B cell (primary cell): ENCODE measurements around the gene KLF16. TPM values are rescaled to one million over a fixed set of nuclear protein-coding genes. Genes with fewer than 3 reads are reported as not detected.

Experiments
- ATAC-seq: fragments of 200-7000 bp; cut with Tn5 transposase; one replicate; pipeline ENCODE4 v1.10.0; 2021; ENCODE audit warnings: low read depth, mild to moderate bottlenecking, moderate number of reproducible peaks, moderate library complexity
- CTCF ChIA-PET: fragments of 350-600 bp; sonication (Branson Sonifier 250); formaldehyde crosslinking; loops from one replicate; lab custom pipeline; 2021; ENCODE audit warnings: antibody characterized with exemption, inconsistent platforms; lab: Charles Lee
- POLR2A ChIA-PET: fragments of 350-600 bp; sonication (Branson Sonifier 250); formaldehyde crosslinking; loops from one replicate; lab custom pipeline; 2021; ENCODE audit warnings: antibody characterized with exemption; lab: Charles Lee
- DNase-seq: peaks from one replicate; pipeline ENCODE4 v3.0.0; 2013
- H2AFZ ChIP-seq: 2 replicates; pipeline ENCODE4 v1.6.1; 2012; ENCODE audit warnings: mild to moderate bottlenecking, low read depth, low read length; ENCODE audit not compliant: insufficient read depth, poor library complexity, severe bottlenecking
- H3K27ac ChIP-seq, 2 donors: 1 replicate in 1 of 2; 2 replicates in 1 of 2; pipeline ENCODE4 v1.5.1; 2012 to 2013; ENCODE audit warnings: low read length in 2 of 2, mild to moderate bottlenecking in 2 of 2, moderate library complexity in 1 of 2
- H3K27me3 ChIP-seq, 4 experiments: fragments of 200-600 bp in 1 of 4; sonication (generic) in 1 of 4; replicated peaks in 1 of 4; 1 replicate in 2 of 4; 2 replicates in 2 of 4; pipeline versions ENCODE4 v1.6.1 to v1.7.0; 2013 to 2016; ENCODE audit warnings: low read length in 3 of 4, mild to moderate bottlenecking in 2 of 4, mixed read lengths in 1 of 4, moderate library complexity in 1 of 4; ENCODE audit not compliant: insufficient read depth in 4 of 4, control insufficient read depth in 3 of 4; ENCODE audit errors: control extremely low read depth in 1 of 4
- H3K36me3 ChIP-seq, 2 experiments: replicated peaks in 1 of 2; 1 replicate in 1 of 2; 2 replicates in 1 of 2; pipeline versions ENCODE4 v1.6.1 to v1.7.1; 2013; ENCODE audit warnings: low read length in 1 of 2; ENCODE audit not compliant: insufficient read depth in 2 of 2, control insufficient read depth in 1 of 2; ENCODE audit errors: control extremely low read depth in 1 of 2, extremely low read depth in 1 of 2
- H3K4me1 ChIP-seq, 2 donors: fragments of 200-600 bp in 1 of 2; sonication (generic) in 1 of 2; 1 replicate in 1 of 2; 2 replicates in 1 of 2; pipeline versions ENCODE4 v1.5.1 to v1.6.1; 2013 to 2017; ENCODE audit warnings: low read length in 2 of 2; ENCODE audit not compliant: control insufficient read depth in 2 of 2, insufficient read depth in 2 of 2
- H3K4me2 ChIP-seq: replicated peaks from 2 replicates; pipeline ENCODE3; 2012; ENCODE audit warnings: mild to moderate bottlenecking, low read depth, low read length; ENCODE audit not compliant: poor library complexity, severe bottlenecking
- H3K4me3 ChIP-seq, 5 experiments: fragments of 200-600 bp in 1 of 5; sonication (generic) in 1 of 5; 1 replicate in 3 of 5; 2 replicates in 2 of 5; pipeline versions ENCODE4 v1.5.1 to v1.7.0; 2011 to 2016; ENCODE audit warnings: low read length in 4 of 5, mild to moderate bottlenecking in 4 of 5, low read depth in 2 of 5, control low read depth in 1 of 5, moderate library complexity in 1 of 5; ENCODE audit not compliant: insufficient read depth in 1 of 5; ENCODE audit errors: control extremely low read depth in 1 of 5, extremely low read depth in 1 of 5
- H3K79me2 ChIP-seq: fragments of 200-600 bp; sonication (generic); one replicate; pipeline ENCODE4 v1.6.0; 2016; ENCODE audit warnings: low read length; ENCODE audit not compliant: control insufficient read depth, insufficient read depth
- H3K9ac ChIP-seq: fragments of 200-600 bp; sonication (generic); 2 replicates; pipeline ENCODE4 v1.6.1; 2017; ENCODE audit warnings: mild to moderate bottlenecking, low read length, moderate library complexity
- H3K9me3 ChIP-seq, 3 donors: one replicate each; pipeline versions ENCODE4 v1.6.1 to v1.7.1; 2013; ENCODE audit warnings: low read length in 2 of 3; ENCODE audit not compliant: control insufficient read depth in 2 of 3, insufficient read depth in 1 of 3; ENCODE audit errors: control extremely low read depth in 1 of 3
- H4K20me1 ChIP-seq: 2 replicates; pipeline ENCODE4 v1.6.0; 2012; ENCODE audit warnings: mild to moderate bottlenecking, low read length; ENCODE audit not compliant: insufficient read depth, control insufficient read depth, poor library complexity, severe bottlenecking
- H3K27ac Mint-ChIP-seq: one replicate; pipeline ENCODE4 v1.8.0; 2021; ENCODE audit warnings: mixed read lengths
- H3K27me3 Mint-ChIP-seq: one replicate; pipeline ENCODE4 v1.8.0; 2021; ENCODE audit warnings: mixed read lengths
- H3K4me1 Mint-ChIP-seq: one replicate; pipeline ENCODE4 v1.8.0; 2021; ENCODE audit warnings: mixed read lengths
- H3K4me3 Mint-ChIP-seq: one replicate; pipeline ENCODE4 v1.8.0; 2021; ENCODE audit warnings: mixed read lengths
- H3K9me3 Mint-ChIP-seq: one replicate; pipeline ENCODE4 v1.8.0; 2022; ENCODE audit warnings: mixed read lengths; ENCODE audit not compliant: insufficient read depth
- CTCF ChIP-seq: fragments of 200-600 bp; IDR thresholded peaks from one replicate; pipeline ENCODE4 v1.8.0; 2022; ENCODE audit warnings: antibody characterized with exemption, mild to moderate bottlenecking
- EZH2 ChIP-seq: IDR thresholded peaks from 2 replicates; pipeline ENCODE4 v1.6.1; 2012; ENCODE audit warnings: borderline replicate concordance, low read depth, mild to moderate bottlenecking, moderate library complexity, low read length; ENCODE audit not compliant: insufficient read depth, poor library complexity, severe bottlenecking
- WGBS: methylation state at CpG from one replicate; pipeline ENCODE4 v1.1.5; 2013; ENCODE audit warnings: missing lambda C conversion rate; ENCODE audit not compliant: insufficient coverage; 5-methylcytosine and 5-hydroxymethylcytosine counted together
- intact Hi-C: fragments of 100-400 bp; cut with micrococcal nuclease; formaldehyde crosslinking; loops from one replicate; pipeline ENCODE4 v1.10.0; 2022
- polyA plus RNA-seq: library from polyadenylated mRNA; depleted of rRNA; stranded (reverse); fragments of >200 nt; gene quantifications from 2 replicates; pipeline ENCODE4 v1.2.3, GENCODE V29; 2012
- total RNA-seq, 2 donors: library from RNA; stranded (reverse); fragments of 120-200 nt in 1 of 2; gene quantifications; 1 replicate in 1 of 2; 2 replicates in 1 of 2; pipeline versions ENCODE4 v1.2.3 to v1.2.4, GENCODE V29; 2013 to 2022

The KLF16 gene
- total and polyA plus RNA-seq, 2 donors (not counting 1 experiment from before 2014, with no cell fraction given), result 29.7 to 49.0 TPM

- H3K27me3 Mint-ChIP-seq, result no peaks in the 10 kb centered on the region
- H3K79me2 ChIP-seq, result no peaks in the 10 kb centered on the region
- H3K9ac ChIP-seq, result no peak overlapping the region
- no peak overlapping the region for H2AFZ ChIP-seq
- no peaks in the 10 kb centered on the region for H4K20me1 ChIP-seq
- H3K36me3 ChIP-seq, result no peaks in the 10 kb centered on the region
- DNase-seq (no peak), ATAC-seq (no peak)
- H3K4me1 ChIP-seq, result peaks cover 0 to 6% of the 10 kb centered on the region in 2 donors
- no peak for TF ChIP-seq EZH2
- no peak for TF ChIP-seq CTCF
- no peaks in the 10 kb centered on the region for H3K9me3 Mint-ChIP-seq
- CTCF ChIA-PET, result no interaction called here
- H3K27ac Mint-ChIP-seq, result no peak overlapping the region
- no peaks in the 10 kb centered on the region for H3K9me3 ChIP-seq
- 93% methylated on average over 21 of the region's 28 CpGs for WGBS
- H3K27ac ChIP-seq, result no peak overlapping the region
- no peak overlapping the region for H3K4me3 ChIP-seq
- no peak overlapping the region for H3K4me3 Mint-ChIP-seq
- no peaks in the 10 kb centered on the region for H3K27me3 ChIP-seq
- H3K4me2 ChIP-seq, result no peak overlapping the region
- POLR2A ChIA-PET, result interaction anchor here (0.5 kb wide), 1 partner anchor 651 kb away, joined by 7 read pairs; no protein-coding TSS in a partner anchor
- H3K4me1 Mint-ChIP-seq, result peaks cover 2% of the 10 kb centered on the region
- intact Hi-C loops, result no loop called here
Observed at GRCh38 chr19:1807030-1807694, 56.2 kb downstream of the KLF16 start.

GRCh38 chr19:1806184-1807029 is 57.0 kb downstream of the KLF16 start:
- Mint-ChIP-seq H3K4me3 (no peak overlapping the region), H3K4me1 (peaks cover under 1% of the 10 kb centered on the region), H3K27ac (no peak overlapping the region), H3K9me3 (no peaks in the 10 kb centered on the region), H3K27me3 (no peaks in the 10 kb centered on the region)
- CTCF ChIA-PET, result no interaction called here
- 95% methylated on average over 43 of the region's 45 CpGs for WGBS
- no peak for TF ChIP-seq EZH2
- no peak for TF ChIP-seq CTCF
- Histone ChIP-seq H2AFZ (no peak overlapping the region), H3K4me3 (no peak overlapping the region), H3K9me3 (no peaks in the 10 kb centered on the region), H3K9ac (no peak overlapping the region), H3K27me3 (no peaks in the 10 kb centered on the region), H3K36me3 (no peaks in the 10 kb centered on the region), H3K27ac (no peak overlapping the region), H3K79me2 (no peaks in the 10 kb centered on the region), H3K4me2 (no peak overlapping the region), H4K20me1 (no peaks in the 10 kb centered on the region), H3K4me1 (peaks cover 0 to under 1% of the 10 kb centered on the region in 2 donors)
- no peak for DNase-seq
- intact Hi-C loops, result no loop called here
- no peak for ATAC-seq
- POLR2A ChIA-PET, result no interaction called here
